Activated CD8-positive, alpha-beta memory T cell treated with anti-CD3 and anti-CD28 coated beads for 4 hours (primary cell): ENCODE measurements around the gene OGDHL.

ENCODE experiments used
- DNase-seq, 2 donors: peaks; one replicate each; pipeline ENCODE4 v3.0.0-alpha.2; 2020; ENCODE audit warnings: low read depth in 2 of 2

The OGDHL gene

DNA sequence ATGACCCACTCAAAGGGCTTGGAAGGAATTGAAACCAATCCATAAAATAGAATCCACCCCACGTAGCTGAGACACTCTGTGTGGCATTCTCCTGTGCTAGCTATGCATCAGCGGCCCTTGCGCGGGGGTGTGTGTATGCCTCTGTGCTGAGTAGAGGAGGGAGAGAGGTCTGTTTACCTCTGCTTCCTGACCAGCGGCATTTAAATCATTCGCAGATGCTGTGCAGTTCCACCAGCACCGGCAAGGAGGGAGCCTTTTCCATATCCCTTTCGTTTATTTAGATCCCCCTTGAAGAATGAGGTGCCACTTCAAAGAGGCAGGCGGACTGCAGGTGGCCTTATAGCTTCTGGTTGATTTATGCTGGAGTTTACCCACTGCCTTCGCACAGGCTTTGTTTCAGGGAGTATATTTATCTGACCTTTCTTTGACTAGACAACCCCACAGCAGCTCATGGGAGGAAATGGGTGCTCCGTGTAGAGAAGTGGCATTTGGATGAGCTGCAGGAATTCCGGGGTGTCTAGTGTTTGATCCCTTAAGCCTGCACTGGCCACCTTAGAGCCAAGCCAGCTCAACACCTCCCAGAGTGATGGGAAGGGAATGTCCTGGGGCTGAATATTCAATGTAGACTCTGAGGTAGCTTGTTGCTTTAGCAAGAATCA lies 71.3 kb downstream of the OGDHL start:
- no peak for DNase-seq

DNA sequence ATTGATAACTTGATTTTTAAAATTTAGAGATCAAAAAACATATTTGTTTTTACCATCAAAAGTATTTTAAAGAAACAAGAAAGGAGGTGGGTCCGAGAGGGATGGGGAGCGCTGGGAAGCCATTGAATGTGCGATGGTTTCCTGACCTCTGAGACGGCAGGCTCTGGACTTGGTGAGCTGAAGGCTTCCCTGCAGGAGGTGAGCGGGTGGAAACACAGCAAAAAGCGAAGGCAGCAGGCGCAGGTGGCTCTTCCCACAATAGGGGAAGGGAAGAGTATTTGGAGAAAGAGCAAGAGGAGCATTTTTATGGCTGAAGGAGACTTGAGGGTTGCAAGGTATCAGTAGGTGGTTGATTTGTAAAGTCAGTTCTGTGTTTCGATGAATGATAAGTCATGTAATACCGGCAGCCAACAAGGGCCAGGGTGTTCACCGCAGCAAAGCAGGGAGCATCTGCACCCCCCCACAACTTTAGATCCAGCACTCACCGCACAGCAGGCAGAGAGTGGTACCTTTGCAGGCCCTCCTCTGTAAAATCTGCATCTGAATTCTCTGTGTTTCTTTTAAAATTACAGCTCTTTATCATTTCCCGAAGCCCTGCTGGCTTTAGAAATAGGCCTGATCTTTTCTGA lies 72.1 kb downstream of the OGDHL start:
- DNase-seq = no peak

DNA sequence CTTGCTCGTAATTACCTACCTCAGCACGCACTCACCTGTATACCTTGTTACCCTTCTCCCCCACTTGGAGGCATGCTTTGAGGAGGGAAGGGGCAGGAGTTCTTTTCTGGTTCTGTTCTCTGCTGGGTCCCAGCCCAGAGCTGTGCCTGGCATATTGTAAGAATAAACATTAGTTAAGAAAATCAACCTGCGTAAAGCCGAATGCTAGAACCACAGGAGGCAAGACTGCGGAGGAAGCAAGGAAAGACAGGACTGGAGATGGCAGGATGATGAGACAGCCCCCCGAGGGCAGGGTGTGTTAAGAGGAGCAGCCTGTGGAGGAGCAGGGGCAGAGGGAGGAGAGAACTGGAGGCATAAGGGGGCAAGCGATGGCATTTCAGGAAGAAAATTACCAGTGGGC lies 73.2 kb downstream of the OGDHL start:
- DNase-seq = no peak

DNA sequence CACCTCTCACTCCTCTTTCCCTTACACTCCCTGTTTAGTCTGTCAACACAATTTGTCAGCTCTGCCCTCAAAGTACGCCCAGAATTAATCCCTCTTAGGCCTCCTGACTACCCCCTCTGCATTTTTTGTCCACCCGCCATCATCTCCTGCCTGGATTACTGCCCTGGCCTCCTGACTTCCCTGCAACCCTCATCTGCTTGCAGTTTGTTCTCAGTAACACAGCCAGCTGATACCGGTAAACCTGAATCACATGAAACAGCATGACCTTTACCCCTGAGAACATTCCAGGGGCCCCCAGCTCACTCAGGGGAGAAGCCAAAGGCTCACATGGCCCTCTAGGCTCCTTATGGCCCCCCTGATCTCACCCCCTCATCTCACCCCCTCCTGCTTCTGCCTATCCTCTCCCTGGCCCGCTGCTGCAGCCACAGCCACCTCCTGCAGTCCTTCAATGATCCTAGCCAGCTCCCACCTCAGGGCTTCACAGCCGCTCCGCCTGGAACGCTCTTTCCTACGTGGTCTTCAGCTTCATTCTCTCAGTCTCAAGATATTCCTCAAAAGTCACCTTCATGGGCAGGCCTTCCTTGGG lies 73.8 kb downstream of the OGDHL start:
- DNase-seq = no peak

DNA sequence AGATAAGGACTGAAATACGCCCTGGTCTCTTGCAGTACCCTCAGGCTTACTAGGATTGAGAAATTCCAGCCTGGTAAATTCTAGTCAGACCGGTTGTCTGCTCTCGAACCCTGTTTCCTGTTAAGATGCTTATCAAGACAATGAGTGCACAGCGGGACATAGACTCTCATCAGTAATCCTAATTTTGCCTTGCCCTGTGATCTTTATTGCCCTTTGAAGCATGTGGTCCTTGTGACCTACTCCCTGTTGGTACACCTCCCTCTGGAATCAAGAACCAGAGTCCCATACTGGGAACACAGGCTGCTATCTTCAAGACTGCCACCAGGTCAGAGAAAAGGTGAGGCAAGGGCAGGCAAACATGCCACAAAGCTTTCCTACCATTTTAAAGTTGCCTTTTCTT lies 75.5 kb downstream of the OGDHL start:
- no peak for DNase-seq
